Spleen (tissue), 11 donors: ENCODE results near the gene SETBP1. TPM values are rescaled to one million over a fixed set of nuclear protein-coding genes. Genes with fewer than 3 reads are reported as not detected.
A peak's percentile ranks its signal among the peaks of the same experiment; 100 is the strongest.

Experiments used
- DNase-seq: peaks from one replicate; pipeline ENCODE4 v3.0.0-alpha.2; 2020
- H3K27ac ChIP-seq, 8 donors: fragments of 200-600 bp; sonication (generic) in 7 of 8; 1 replicate in 4 of 8; 2 replicates in 4 of 8; pipeline versions ENCODE4 v1.5.0 to v1.8.0; 2016 to 2021; ENCODE audit warnings: inconsistent platforms in 4 of 8, mild to moderate bottlenecking in 4 of 8, moderate library complexity in 1 of 8
- H3K27me3 ChIP-seq, 7 donors: fragments of 200-600 bp; sonication (generic) in 6 of 7; replicated peaks in 1 of 7; 1 replicate in 4 of 7; 2 replicates in 3 of 7; pipeline versions ENCODE4 v1.5.0 to v1.8.0; 2016 to 2021; ENCODE audit warnings: inconsistent platforms in 3 of 7, mild to moderate bottlenecking in 1 of 7
- H3K36me3 ChIP-seq, 6 donors: fragments of 200-600 bp; sonication (generic) in 5 of 6; 1 replicate in 4 of 6; 2 replicates in 2 of 6; pipeline versions ENCODE4 v1.5.0 to v1.8.0; 2016 to 2021; ENCODE audit warnings: inconsistent platforms in 2 of 6
- H3K4me1 ChIP-seq, 6 donors: fragments of 200-600 bp; sonication (generic) in 5 of 6; 1 replicate in 3 of 6; 2 replicates in 3 of 6; pipeline versions ENCODE4 v1.5.0 to v1.8.0; 2016 to 2021; ENCODE audit warnings: inconsistent platforms in 3 of 6
- H3K4me3 ChIP-seq, 8 donors: fragments of 200-600 bp; sonication (generic) in 7 of 8; 1 replicate in 4 of 8; 2 replicates in 4 of 8; pipeline versions ENCODE4 v1.5.0 to v1.8.0; 2016 to 2021; ENCODE audit warnings: inconsistent platforms in 4 of 8, mild to moderate bottlenecking in 4 of 8, moderate library complexity in 2 of 8
- H3K9me3 ChIP-seq, 8 donors: fragments of 200-600 bp; sonication (generic) in 7 of 8; 1 replicate in 4 of 8; 2 replicates in 4 of 8; pipeline versions ENCODE4 v1.5.0 to v1.8.0; 2016 to 2021; ENCODE audit warnings: inconsistent platforms in 4 of 8
- CTCF ChIP-seq, 11 experiments: fragments of 200-600 bp in 7 of 11; fragments of 450-650 bp in 4 of 11; sonication (generic) in 4 of 11; IDR thresholded peaks in 8 of 11; conservative IDR thresholded peaks in 3 of 11; 1 replicate in 7 of 11; 2 replicates in 4 of 11; pipeline versions ENCODE4 v1.4.0 to v1.8.0; 2016 to 2021; ENCODE audit warnings: antibody characterized with exemption in 11 of 11, inconsistent platforms in 4 of 11, mild to moderate bottlenecking in 1 of 11
- POLR2A ChIP-seq, 3 donors: fragments of 450-650 bp; IDR thresholded peaks; one replicate each; pipeline ENCODE4 v1.5.1; 2017; ENCODE audit warnings: antibody characterized with exemption in 3 of 3, mild to moderate bottlenecking in 1 of 3
- POLR2AphosphoS5 ChIP-seq, 3 donors: sonication (generic); formaldehyde crosslinking; IDR thresholded peaks; one replicate each; pipeline ENCODE4 v1.5.1; 2017; ENCODE audit warnings: antibody characterized with exemption in 3 of 3
- WGBS, 5 donors: extraction: QIAGEN DNeasy Blood & Tissue Kit in 3 of 5; methylation state at CpG; one replicate each; pipeline versions ENCODE4 v1.1.5 to v1.1.7; 2013 to 2018; 5-methylcytosine and 5-hydroxymethylcytosine counted together
- intact Hi-C: fragments of 100-400 bp; cut with DNase I; formaldehyde crosslinking; loops from one replicate; pipeline ENCODE4 v1.15.0; 2023; ENCODE audit warnings: low total_unique reads
- polyA plus RNA-seq, 3 donors: library from polyadenylated mRNA; stranded (reverse); fragments of 200-250 nt; gene quantifications; one replicate each; pipeline ENCODE4 v1.2.1, GENCODE V29; 2013
- total RNA-seq, 7 donors: library from RNA; depleted of rRNA in 3 of 7; stranded (reverse); fragments of >200 nt in 3 of 7; fragmentation: NEBNext Ultra II Directional in 4 of 7; extraction: Animal tissue kit (Norgen Biotek cat#: 25700) in 4 of 7; gene quantifications; one replicate each; pipeline versions ENCODE4 v1.1.0 to v1.2.1, GENCODE V29; 2016 to 2021
- donor health status: healthy with polysubstance abuse.
- donor health status: DM: no; HTN: no; CAD: no; lungs with moderate emphysema.
- donor health status: DM: no; HTN: no; CAD: no.
- donor health status: Bipolar disorder and iron deficiency.
- donor health status: healthy.
- donor health status: DM: no; HTN: no; CAD: no.
- donor health status: DM: yes; HTN: yes; CAD: no.

SETBP1 gene
- total and polyA plus RNA-seq, 10 donors: 2.0 to 50.7 (median 33.1) TPM

- DNase-seq: no peak
- peaks cover 0 to 38% (median 15%) of the 10 kb centered on the region in 6 donors for H3K4me1 ChIP-seq
- H3K27me3 ChIP-seq: no peaks in the 10 kb centered on the region
- H3K9me3 ChIP-seq: no peaks in the 10 kb centered on the region
- TF ChIP-seq POLR2AphosphoS5 (IDR thresholded peaks at IDR 0.05) (no peak), CTCF (IDR thresholded peaks at IDR 0.05 in 8 of 11, conservative IDR thresholded peaks at IDR 0.05 in 3 of 11) (no peak), POLR2A (IDR thresholded peaks at IDR 0.05) (no peak)
- H3K4me3 ChIP-seq: no peak overlapping the region
- peaks cover 0 to 4% (median 0%) of the 10 kb centered on the region in 6 donors for H3K36me3 ChIP-seq
- peak overlapping the region in 5 of 8 donors; percentile 9 to 48 (median 29) for H3K27ac ChIP-seq
- intact Hi-C loops: no loop called here
- 73 to 89% (median 82%) methylated on average over 1 of the region's 1 CpG for WGBS, 5 donors
Measured at GRCh38 chr18:44750774-44751173, 70.1 kb downstream of the SETBP1 start.

- 95 to 100% (median 98%) methylated on average over 2 of the region's 2 CpGs for WGBS, 5 donors
- H3K4me3 ChIP-seq: no peak overlapping the region
- no peaks in the 10 kb centered on the region for H3K36me3 ChIP-seq
- no peaks in the 10 kb centered on the region for H3K9me3 ChIP-seq
- intact Hi-C loops: no loop called here
- no peak overlapping the region for H3K27ac ChIP-seq
- DNase-seq: no peak
- no peak for TF ChIP-seq POLR2AphosphoS5 (IDR thresholded peaks at IDR 0.05)
- TF ChIP-seq CTCF (IDR thresholded peaks at IDR 0.05 in 8 of 11, conservative IDR thresholded peaks at IDR 0.05 in 3 of 11): no peak
- TF ChIP-seq POLR2A (IDR thresholded peaks at IDR 0.05): no peak
- H3K27me3 ChIP-seq: no peaks in the 10 kb centered on the region
- H3K4me1 ChIP-seq: peaks cover 1 to 57% (median 21%) of the 10 kb centered on the region in 6 donors
Measured at GRCh38 chr18:44754567-44754966, 73.9 kb downstream of the SETBP1 start.

GRCh38 chr18:44758861-44759631 is 78.4 kb downstream of the SETBP1 start:
- peak overlapping the region; percentile 1 to 91 (median 77) for H3K27ac ChIP-seq
- no peaks in the 10 kb centered on the region for H3K36me3 ChIP-seq
- peak overlapping the region in 1 of 8 donors; percentile 38 for H3K4me3 ChIP-seq
- 40 to 55% (median 51%) methylated on average over 12 of the region's 12 CpGs for WGBS, 5 donors
- intact Hi-C loops: no loop called here
- no peak for DNase-seq
- TF ChIP-seq POLR2A (IDR thresholded peaks at IDR 0.05) (no peak), POLR2AphosphoS5 (IDR thresholded peaks at IDR 0.05) (peak in 1 of 3 donors; percentile 62), CTCF (IDR thresholded peaks at IDR 0.05 in 8 of 11, conservative IDR thresholded peaks at IDR 0.05 in 3 of 11) (no peak)
- no peaks in the 10 kb centered on the region for H3K9me3 ChIP-seq
- peaks cover 11 to 59% (median 33%) of the 10 kb centered on the region in 6 donors for H3K4me1 ChIP-seq
- H3K27me3 ChIP-seq: no peaks in the 10 kb centered on the region

GRCh38 chr18:44759925-44760342 is 79.2 kb downstream of the SETBP1 start:
- WGBS, 5 donors: 36 to 67% (median 56%) methylated on average over 1 of the region's 1 CpG
- Histone ChIP-seq H3K27ac (peak overlapping the region; percentile 1 to 91 (median 77)), H3K36me3 (no peaks in the 10 kb centered on the region), H3K27me3 (no peaks in the 10 kb centered on the region), H3K9me3 (no peaks in the 10 kb centered on the region), H3K4me3 (no peak overlapping the region), H3K4me1 (peaks cover 11 to 68% (median 33%) of the 10 kb centered on the region in 6 donors)
- TF ChIP-seq CTCF (IDR thresholded peaks at IDR 0.05 in 8 of 11, conservative IDR thresholded peaks at IDR 0.05 in 3 of 11) (no peak), POLR2AphosphoS5 (IDR thresholded peaks at IDR 0.05) (no peak), POLR2A (IDR thresholded peaks at IDR 0.05) (no peak)
- DNase-seq: no peak
- intact Hi-C loops: no loop called here
